Measurements from ENCODE around the gene CD14.
A peak's percentile ranks its signal among the peaks of the same experiment; 100 is the strongest.

The CD14 gene

DNA sequence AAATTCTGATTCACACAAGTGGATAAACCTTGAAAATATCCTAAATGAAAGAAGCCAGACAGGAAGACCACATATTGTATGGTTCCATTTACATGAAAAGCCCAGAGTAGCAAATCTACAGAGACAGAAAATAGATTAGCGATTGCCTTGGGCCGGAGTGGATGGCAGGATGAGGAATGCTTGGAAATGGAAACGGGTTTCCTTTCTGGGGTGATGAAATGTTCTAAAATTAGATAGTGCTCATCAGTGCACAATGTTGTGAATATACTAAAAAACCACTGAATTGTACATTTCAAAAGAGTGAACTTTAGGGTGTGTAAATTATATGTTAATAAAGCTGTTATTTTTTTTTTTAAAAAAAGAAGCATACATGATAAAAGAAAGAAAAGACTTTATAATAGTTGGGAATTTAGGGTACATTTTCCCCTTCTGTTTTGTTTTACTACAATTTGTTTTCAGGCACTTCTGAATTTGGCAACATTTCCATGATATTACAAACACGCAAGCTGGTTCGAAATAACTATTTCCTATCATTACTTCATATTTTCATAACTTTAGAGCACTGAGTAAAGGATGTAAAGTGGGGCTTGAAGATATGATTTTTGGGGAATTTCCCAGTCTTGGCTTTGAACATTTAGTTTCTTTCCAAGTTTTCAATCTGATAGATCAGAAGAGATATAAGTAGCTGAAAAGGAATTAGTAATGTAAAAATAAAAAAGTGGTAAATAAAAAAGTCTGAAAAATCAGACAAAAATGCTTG lies 44.5 kb downstream of the CD14 start:
- Histone ChIP-seq H2BK15ac (ENCODE audit: low read depth, poor library complexity, severe bottlenecking) (no peak overlapping the region), H3K27ac (ENCODE audit: low read length, poor library complexity, severe bottlenecking) (no peak overlapping the region), H3K4ac (ENCODE audit: low read depth in 1 of 2, low read length in 2 of 2) (no peak overlapping the region), H3K36me3 (ENCODE audit: control insufficient read depth in 1 of 2, insufficient read depth in 2 of 2, low read depth in 1 of 2, low read length in 2 of 2) (no peaks in the 10 kb centered on the region), H3K9me3 (ENCODE audit: control insufficient read depth, low read length) (no peaks in the 10 kb centered on the region), H3K18ac (ENCODE audit: low read depth in 1 of 2, low read length in 2 of 2) (no peak overlapping the region), H4K8ac (ENCODE audit: low read length) (no peak overlapping the region), H2AK5ac (ENCODE audit: low read length, severe bottlenecking) (no peak overlapping the region), H3K23ac (ENCODE audit: low read length in 2 of 2) (no peak overlapping the region), H3K14ac (ENCODE audit: low read length in 2 of 2) (no peak overlapping the region), H3K9ac (ENCODE audit: low read length) (peak overlapping the region; percentile 83), H2BK12ac (ENCODE audit: low read length in 2 of 2) (no peak overlapping the region), H3K4me3 (ENCODE audit: insufficient read depth in 1 of 2, low read depth in 1 of 2, low read length in 2 of 2) (no peak overlapping the region), H3K27me3 (ENCODE audit: control insufficient read depth in 1 of 2, insufficient read depth in 1 of 2, low read length in 2 of 2) (no peaks in the 10 kb centered on the region), H4K91ac (ENCODE audit: low read length) (no peak overlapping the region), H3K4me2 (ENCODE audit: low read length, poor library complexity, severe bottlenecking) (no peak overlapping the region), H3K4me1 (ENCODE audit: control insufficient read depth, insufficient read depth, low read depth, low read length) (peaks cover 2% of the 10 kb centered on the region), H2AFZ (ENCODE audit: low read depth, low read length) (no peak overlapping the region), H3K79me1 (replicated peaks; ENCODE audit: low read length, poor library complexity, severe bottlenecking) (no peaks in the 10 kb centered on the region), H2BK5ac (ENCODE audit: low read depth, low read length, poor library complexity, severe bottlenecking) (no peak overlapping the region), H2BK120ac (ENCODE audit: low read depth, low read length) (no peak overlapping the region)
- WGBS, result 60% methylated on average over 3 of the region's 5 CpGs
- DNase-seq, result peak; percentile 83

DNA sequence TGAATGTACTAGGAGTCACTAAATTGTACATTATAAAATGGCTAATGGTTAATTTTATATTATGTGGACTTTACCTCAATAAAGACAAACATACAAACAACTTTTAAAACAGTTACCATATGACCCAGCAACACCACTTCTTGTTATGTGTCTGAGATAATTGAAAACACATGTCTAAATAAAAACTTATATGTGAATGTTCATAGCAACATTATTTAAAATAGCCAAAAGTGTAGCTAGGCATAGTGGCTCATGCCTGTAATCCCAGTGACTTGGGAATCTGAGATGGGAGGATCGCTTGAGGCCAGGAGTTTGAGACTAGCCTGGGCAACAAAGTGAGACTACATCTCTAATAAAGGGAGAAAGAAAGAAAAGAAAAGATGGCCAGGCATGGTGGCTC lies 45.5 kb downstream of the CD14 start:
- no peak overlapping the region for H2BK120ac ChIP-seq (ENCODE audit: low read depth, low read length)
- H2BK5ac ChIP-seq (ENCODE audit: low read depth, low read length, poor library complexity, severe bottlenecking), result no peak overlapping the region
- no peak overlapping the region for H3K23ac ChIP-seq (ENCODE audit: low read length in 2 of 2)
- H2AK5ac ChIP-seq (ENCODE audit: low read length, severe bottlenecking), result no peak overlapping the region
- no peak overlapping the region for H3K9ac ChIP-seq (ENCODE audit: low read length)
- no peaks in the 10 kb centered on the region for H3K27me3 ChIP-seq (ENCODE audit: control insufficient read depth in 1 of 2, insufficient read depth in 1 of 2, low read length in 2 of 2)
- no peak overlapping the region for H2BK12ac ChIP-seq (ENCODE audit: low read length in 2 of 2)
- H3K18ac ChIP-seq (ENCODE audit: low read depth in 1 of 2, low read length in 2 of 2), result no peak overlapping the region
- no peaks in the 10 kb centered on the region for H3K36me3 ChIP-seq (ENCODE audit: control insufficient read depth in 1 of 2, insufficient read depth in 2 of 2, low read depth in 1 of 2, low read length in 2 of 2)
- no peak overlapping the region for H2BK15ac ChIP-seq (ENCODE audit: low read depth, poor library complexity, severe bottlenecking)
- no peak overlapping the region for H3K4ac ChIP-seq (ENCODE audit: low read depth in 1 of 2, low read length in 2 of 2)
- H3K4me1 ChIP-seq (ENCODE audit: control insufficient read depth, insufficient read depth, low read depth, low read length), result peaks cover 2% of the 10 kb centered on the region
- WGBS, result 96% methylated on average over 1 of the region's 1 CpG
- no peak overlapping the region for H4K8ac ChIP-seq (ENCODE audit: low read length)
- H4K91ac ChIP-seq (ENCODE audit: low read length), result no peak overlapping the region
- DNase-seq, result no peak
- no peak overlapping the region for H2AFZ ChIP-seq (ENCODE audit: low read depth, low read length)
- H3K4me3 ChIP-seq (ENCODE audit: insufficient read depth in 1 of 2, low read depth in 1 of 2, low read length in 2 of 2), result no peak overlapping the region
- H3K14ac ChIP-seq (ENCODE audit: low read length in 2 of 2), result no peak overlapping the region
- peaks cover 3% of the 10 kb centered on the region for H3K9me3 ChIP-seq (ENCODE audit: control insufficient read depth, low read length)
- H3K27ac ChIP-seq (ENCODE audit: low read length, poor library complexity, severe bottlenecking), result no peak overlapping the region
- no peaks in the 10 kb centered on the region for H3K79me1 ChIP-seq (replicated peaks; ENCODE audit: low read length, poor library complexity, severe bottlenecking)
- H3K4me2 ChIP-seq (ENCODE audit: low read length, poor library complexity, severe bottlenecking), result no peak overlapping the region

All from mesenchymal stem cell (in vitro differentiated cells and primary cell).